Mesothelial cell of epicardium (in vitro differentiated cells): Measurements from ENCODE around the gene MLLT1. TPM values are rescaled to one million over a fixed set of nuclear protein-coding genes. Genes with fewer than 3 reads are reported as not detected.
"Not testable (repeated sequence)": the region's sequence is repeated elsewhere in the genome, so short reads cannot be mapped to it uniquely, and the experiment has no call there.

Source experiments
- DNase-seq, 2 experiments: peaks; one replicate each; pipeline ENCODE4 v3.0.0; 2021; ENCODE audit warnings: low spot score in 2 of 2; ENCODE audit not compliant: unreplicated experiment in 2 of 2
- H3K27ac Mint-ChIP-seq: 2 replicates; pipeline ENCODE4 v1.8.0; 2021; ENCODE audit warnings: mixed read lengths
- H3K27me3 Mint-ChIP-seq: 2 replicates; pipeline ENCODE4 v1.8.0; 2021; ENCODE audit warnings: low read depth, mixed read lengths
- H3K36me3 Mint-ChIP-seq: 2 replicates; pipeline ENCODE4 v1.8.0; 2021; ENCODE audit warnings: mixed read lengths
- H3K4me1 Mint-ChIP-seq: 2 replicates; pipeline ENCODE4 v1.8.0; 2021; ENCODE audit warnings: mixed read lengths
- H3K4me3 Mint-ChIP-seq: 2 replicates; pipeline ENCODE4 v1.8.0; 2021; ENCODE audit warnings: mild to moderate bottlenecking, moderate library complexity, mixed read lengths
- H3K9me3 Mint-ChIP-seq: 2 replicates; pipeline ENCODE4 v1.8.0; 2021; ENCODE audit warnings: mixed read lengths
- total RNA-seq: library from RNA; stranded (reverse); gene quantifications from 3 replicates; pipeline ENCODE4 v1.2.1, GENCODE V29; 2021
- TF ChIP-seq, protein P1 (sequence below): fragments of 200-600 bp; sonication (generic); IDR thresholded peaks from one replicate; pipeline ENCODE4 v1.5.0; 2021; ENCODE audit warnings: antibody characterized with exemption; ENCODE audit not compliant: unreplicated experiment

Gene MLLT1
- total RNA-seq, 1 donor from 2014 or later = 93.1 TPM

DNA sequence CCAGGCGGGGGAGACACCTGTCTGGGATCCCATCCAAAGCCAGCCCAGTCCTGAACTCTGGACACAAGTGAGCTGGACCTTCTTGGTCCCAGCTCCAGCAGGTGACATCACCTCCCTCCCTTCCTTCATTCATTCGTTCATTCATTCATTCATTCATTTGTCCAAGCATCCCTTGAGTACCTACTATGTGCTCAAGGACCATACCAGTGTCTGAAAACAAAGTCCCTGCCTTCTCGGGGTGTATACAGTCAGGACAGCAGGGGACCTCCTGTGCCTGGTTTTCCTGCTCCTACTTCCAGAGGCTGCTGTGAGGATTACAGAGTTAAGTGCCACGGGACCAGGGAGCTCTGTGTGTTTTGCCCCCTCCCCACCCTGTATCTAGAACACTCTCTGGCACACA is 39.6 kb upstream of the MLLT1 start:
- H3K4me3 Mint-ChIP-seq = no peak overlapping the region
- no peaks in the 10 kb centered on the region for H3K27me3 Mint-ChIP-seq
- TF ChIP-seq, protein P1, sequence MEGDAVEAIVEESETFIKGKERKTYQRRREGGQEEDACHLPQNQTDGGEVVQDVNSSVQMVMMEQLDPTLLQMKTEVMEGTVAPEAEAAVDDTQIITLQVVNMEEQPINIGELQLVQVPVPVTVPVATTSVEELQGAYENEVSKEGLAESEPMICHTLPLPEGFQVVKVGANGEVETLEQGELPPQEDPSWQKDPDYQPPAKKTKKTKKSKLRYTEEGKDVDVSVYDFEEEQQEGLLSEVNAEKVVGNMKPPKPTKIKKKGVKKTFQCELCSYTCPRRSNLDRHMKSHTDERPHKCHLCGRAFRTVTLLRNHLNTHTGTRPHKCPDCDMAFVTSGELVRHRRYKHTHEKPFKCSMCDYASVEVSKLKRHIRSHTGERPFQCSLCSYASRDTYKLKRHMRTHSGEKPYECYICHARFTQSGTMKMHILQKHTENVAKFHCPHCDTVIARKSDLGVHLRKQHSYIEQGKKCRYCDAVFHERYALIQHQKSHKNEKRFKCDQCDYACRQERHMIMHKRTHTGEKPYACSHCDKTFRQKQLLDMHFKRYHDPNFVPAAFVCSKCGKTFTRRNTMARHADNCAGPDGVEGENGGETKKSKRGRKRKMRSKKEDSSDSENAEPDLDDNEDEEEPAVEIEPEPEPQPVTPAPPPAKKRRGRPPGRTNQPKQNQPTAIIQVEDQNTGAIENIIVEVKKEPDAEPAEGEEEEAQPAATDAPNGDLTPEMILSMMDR = no peak
- DNase-seq = no peak
- no peaks in the 10 kb centered on the region for H3K4me1 Mint-ChIP-seq
- no peak overlapping the region for H3K27ac Mint-ChIP-seq
- H3K36me3 Mint-ChIP-seq = no peaks in the 10 kb centered on the region
- peaks cover 5% of the 10 kb centered on the region for H3K9me3 Mint-ChIP-seq

DNA sequence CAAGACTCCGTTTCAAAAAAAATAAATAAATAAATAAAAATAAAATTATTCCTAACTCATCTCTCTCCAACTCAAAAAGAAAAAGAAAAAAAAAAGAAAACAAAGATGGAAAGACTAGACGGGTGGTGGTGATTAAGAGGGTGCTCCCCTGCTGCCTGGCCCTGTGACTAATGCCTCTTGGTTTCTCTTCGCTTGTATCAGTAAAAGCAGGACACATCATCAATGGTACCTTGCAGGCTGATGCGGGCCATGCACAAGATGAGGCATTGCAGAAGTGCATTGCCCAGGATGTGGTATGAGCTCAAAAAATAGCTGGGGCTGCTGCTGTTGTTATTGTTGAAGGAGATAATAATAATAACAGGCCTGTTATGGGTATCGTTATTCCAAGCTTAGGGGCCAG is 39.0 kb upstream of the MLLT1 start:
- Mint-ChIP-seq H3K36me3 (no peaks in the 10 kb centered on the region), H3K9me3 (peaks cover 5% of the 10 kb centered on the region), H3K4me1 (no peaks in the 10 kb centered on the region), H3K27me3 (no peaks in the 10 kb centered on the region), H3K27ac (no peak overlapping the region), H3K4me3 (no peak overlapping the region)
- no peak for DNase-seq
- TF ChIP-seq, protein P1 = no peak

DNA sequence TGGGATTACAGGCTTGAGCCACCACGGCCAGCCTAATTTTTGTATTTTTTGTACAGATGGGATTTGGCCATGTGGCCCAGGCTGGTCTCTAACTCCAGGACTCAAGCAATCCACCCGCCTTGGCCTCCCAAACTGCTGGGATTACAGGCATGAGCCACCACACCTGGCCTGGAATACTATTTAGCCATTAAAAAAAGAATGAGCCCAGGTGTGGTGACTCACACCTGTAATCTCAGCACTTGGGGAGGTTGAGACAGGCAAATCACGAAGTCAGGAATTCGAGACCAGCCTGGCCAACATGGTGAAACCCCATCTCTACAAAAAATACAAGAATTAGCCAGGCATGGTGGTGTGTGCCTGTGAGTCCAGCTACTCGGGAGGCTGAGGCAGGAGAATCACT is 35.9 kb upstream of the MLLT1 start:
- not testable (repeated sequence) for H3K4me1 Mint-ChIP-seq, H3K27ac Mint-ChIP-seq, H3K36me3 Mint-ChIP-seq, H3K4me3 Mint-ChIP-seq, DNase-seq, H3K27me3 Mint-ChIP-seq
- peaks cover 11% of the 10 kb centered on the region for H3K9me3 Mint-ChIP-seq

DNA sequence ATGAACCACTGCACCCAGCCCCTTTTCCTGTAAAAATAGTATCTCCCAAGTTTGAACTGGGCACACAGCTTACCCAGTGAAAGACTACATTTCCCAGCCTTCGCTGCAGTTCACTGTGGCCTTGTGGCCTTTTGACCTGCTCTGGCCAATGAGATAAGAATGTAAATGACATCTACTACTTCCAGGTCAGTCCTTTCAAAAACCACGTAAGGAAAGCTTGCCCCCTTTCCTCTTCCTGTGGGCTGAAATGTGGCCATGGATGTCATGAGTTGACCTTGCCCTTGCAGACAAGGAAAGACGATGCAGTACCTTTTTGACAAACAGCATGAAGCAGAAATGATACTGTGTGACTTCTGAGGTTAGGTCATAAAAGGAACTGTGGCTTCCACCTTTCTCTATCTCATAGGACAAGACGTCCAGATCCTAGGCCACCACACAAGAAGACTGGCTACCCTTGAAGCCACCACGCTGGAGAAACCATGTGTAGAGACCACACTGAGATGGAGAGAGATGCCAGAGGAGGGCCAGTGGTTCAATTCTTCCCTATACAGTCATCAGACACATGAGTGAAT is 33.7 kb upstream of the MLLT1 start:
- H3K27me3 Mint-ChIP-seq = peaks cover 3% of the 10 kb centered on the region
- no peaks in the 10 kb centered on the region for H3K36me3 Mint-ChIP-seq
- H3K4me1 Mint-ChIP-seq = no peaks in the 10 kb centered on the region
- H3K4me3 Mint-ChIP-seq = no peak overlapping the region
- DNase-seq = no peak
- H3K9me3 Mint-ChIP-seq = peaks cover 15% of the 10 kb centered on the region
- no peak overlapping the region for H3K27ac Mint-ChIP-seq
- TF ChIP-seq, protein P1 = no peak

DNA sequence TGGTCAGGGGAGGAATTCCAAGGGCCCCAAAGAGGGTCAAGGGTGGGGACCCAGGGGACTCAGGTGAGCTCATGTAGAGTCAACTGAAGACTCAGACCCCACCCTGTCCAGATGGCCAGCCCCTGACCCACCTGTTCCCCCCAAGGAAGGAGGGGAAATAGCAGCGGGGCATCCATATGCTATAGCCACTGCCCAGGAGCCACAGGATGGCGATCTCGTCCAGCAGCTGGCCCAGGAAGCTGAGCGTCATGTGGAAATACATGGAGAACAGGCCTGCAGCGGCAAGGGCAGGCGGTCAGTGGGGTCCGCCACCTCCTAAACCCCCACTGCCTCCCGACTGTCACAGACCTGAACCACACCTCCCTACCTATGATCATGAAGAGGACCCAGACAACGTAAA is 32.2 kb upstream of the MLLT1 start:
- DNase-seq = no peak
- Mint-ChIP-seq H3K4me3 (no peak overlapping the region), H3K27me3 (peaks cover 3% of the 10 kb centered on the region), H3K4me1 (no peaks in the 10 kb centered on the region), H3K36me3 (no peaks in the 10 kb centered on the region), H3K9me3 (peaks cover 15% of the 10 kb centered on the region), H3K27ac (no peak overlapping the region)
- TF ChIP-seq, protein P1 = no peak

DNA sequence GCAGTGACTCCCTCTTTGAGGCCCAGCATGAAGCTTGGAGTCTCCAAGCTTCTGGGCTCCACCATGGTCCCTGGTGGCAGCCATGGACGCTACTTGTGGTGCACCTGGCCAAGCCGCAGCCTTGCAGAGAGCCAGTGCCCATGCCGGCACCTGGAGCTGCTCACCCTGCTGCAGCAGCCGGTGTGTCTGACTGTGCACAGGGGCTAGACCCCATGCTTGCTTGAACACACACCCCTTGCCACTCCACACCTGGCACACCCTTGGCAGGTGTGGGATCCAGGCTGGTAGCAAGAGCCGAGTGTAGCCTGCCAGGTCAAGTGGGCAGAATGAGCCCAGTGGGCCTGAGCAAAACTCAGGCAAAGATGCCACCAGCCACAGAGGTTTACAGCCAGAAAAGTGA is 18.6 kb upstream of the MLLT1 start:
- H3K9me3 Mint-ChIP-seq = peaks cover 20% of the 10 kb centered on the region
- H3K36me3 Mint-ChIP-seq = peaks cover 3% of the 10 kb centered on the region
- no peaks in the 10 kb centered on the region for H3K4me1 Mint-ChIP-seq
- H3K27me3 Mint-ChIP-seq = no peaks in the 10 kb centered on the region
- no peak overlapping the region for H3K27ac Mint-ChIP-seq
- TF ChIP-seq, protein P1 = no peak
- H3K4me3 Mint-ChIP-seq = no peak overlapping the region
- DNase-seq = no peak
